DMS79 (cell line): Measurements from ENCODE around the gene HSPBP1.

Experiments used
- DNase-seq: peaks from one replicate; lab custom pipeline; 2025; lab: John Stamatoyannopoulos, UW

The HSPBP1 gene

DNA sequence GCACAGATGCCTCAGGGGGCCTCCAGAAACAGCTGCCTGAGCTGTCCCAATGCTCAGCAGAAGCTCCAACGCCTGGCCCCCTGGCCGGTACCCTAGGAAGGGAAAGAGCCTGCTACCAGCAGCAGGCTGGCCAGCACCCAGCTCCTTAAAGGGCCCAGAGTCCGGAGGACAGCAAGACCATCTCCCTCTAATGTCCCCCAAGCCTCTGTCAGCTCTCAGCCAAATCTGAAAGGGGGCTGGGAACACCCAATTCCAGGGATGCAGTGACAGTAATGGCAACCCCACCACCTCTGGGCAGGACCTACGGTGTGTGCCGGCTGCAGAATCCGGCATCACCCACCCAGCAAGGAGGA lies 25.3 kb downstream of the HSPBP1 start:
- no peak for DNase-seq

DNA sequence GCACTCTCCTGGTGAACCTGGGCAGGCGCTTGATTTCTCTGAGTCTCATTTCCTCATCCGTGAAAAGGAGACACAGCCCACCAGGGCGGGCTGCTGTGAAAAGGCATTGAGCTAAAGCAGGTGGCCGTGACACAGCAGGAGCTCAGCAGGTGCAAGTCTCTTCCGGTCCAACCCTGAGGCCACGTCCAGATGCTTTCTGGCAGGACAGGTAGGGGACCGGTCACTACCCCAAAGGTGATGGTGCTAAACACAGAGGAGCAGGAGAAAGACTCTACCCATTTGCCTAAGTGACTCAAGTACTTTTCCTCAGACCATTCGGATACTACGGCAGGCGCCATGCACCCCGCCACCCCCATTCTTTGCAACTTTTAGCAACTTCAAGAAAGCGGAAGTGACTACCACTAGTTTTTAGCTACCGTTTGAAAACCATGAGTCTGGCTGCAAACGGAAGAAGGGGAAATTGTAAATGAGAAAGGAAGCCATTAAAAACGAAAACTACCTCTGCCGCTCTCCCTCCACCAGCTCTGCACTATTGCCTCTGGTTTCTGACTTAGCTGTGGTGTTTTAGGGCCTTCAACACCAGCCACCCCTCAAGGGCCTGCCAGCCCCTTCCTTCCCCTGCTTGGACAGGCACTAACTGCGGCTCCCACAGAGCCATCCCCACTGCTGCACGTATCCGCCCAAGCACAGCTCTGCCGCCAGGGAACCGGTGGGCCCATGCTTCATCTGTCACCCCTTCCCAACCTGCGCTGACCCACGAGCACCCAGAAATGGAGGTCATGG lies 25.9 kb downstream of the HSPBP1 start:
- peak; percentile 38 for DNase-seq

GRCh38 chr19:55252760-55253663 lies 26.9 kb downstream of the HSPBP1 start:
- no peak for DNase-seq

DNA sequence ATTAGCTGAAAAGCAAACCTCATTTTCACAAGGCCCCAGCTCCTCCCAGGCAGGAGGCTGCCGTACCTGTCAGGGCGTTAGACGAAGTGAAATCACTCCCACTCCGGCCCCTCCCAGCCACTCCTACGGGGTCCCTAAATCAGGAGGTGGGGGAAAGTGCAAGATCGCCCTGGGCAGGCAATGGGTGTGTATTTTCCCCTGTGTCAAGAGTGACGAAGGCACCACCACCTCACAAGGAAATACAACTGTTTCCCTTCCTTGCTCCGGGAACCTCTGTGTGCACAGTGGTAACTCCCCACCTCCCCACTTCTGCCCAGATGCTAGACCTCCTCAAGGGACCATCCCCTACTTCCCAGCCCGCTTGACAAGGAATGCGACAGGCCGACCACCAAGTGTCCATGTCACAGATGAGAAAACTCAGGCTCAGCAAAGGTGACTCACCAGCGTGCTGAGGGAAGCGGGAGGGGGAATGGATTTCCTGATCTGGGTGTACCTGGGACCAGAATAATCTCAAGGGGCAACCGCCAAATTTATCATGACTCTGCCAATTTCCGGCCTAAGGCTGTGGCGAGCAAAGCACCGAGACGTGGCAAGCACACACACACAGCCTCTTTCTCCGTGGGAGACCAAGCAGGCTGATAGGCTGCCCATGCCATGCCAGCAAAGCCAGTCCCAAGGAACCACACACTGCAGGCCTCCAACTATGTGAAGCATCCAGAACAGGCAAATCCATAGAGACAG lies 28.4 kb downstream of the HSPBP1 start:
- DNase-seq = no peak

GRCh38 chr19:55250262-55251036 lies 29.5 kb downstream of the HSPBP1 start:
- DNase-seq = no peak

- no peak for DNase-seq
Observed at GRCh38 chr19:55249841-55250240, 30.1 kb downstream of the HSPBP1 start.

- no peak for DNase-seq
Observed at GRCh38 chr19:55248704-55249103, 31.2 kb downstream of the HSPBP1 start.

GRCh38 chr19:55248166-55248675 lies 31.7 kb downstream of the HSPBP1 start:
- no peak for DNase-seq

- DNase-seq = no peak
Observed at GRCh38 chr19:55247621-55248099, 32.2 kb downstream of the HSPBP1 start.

- no peak for DNase-seq
Observed at GRCh38 chr19:55246462-55247451, 33.2 kb downstream of the HSPBP1 start.

DNA sequence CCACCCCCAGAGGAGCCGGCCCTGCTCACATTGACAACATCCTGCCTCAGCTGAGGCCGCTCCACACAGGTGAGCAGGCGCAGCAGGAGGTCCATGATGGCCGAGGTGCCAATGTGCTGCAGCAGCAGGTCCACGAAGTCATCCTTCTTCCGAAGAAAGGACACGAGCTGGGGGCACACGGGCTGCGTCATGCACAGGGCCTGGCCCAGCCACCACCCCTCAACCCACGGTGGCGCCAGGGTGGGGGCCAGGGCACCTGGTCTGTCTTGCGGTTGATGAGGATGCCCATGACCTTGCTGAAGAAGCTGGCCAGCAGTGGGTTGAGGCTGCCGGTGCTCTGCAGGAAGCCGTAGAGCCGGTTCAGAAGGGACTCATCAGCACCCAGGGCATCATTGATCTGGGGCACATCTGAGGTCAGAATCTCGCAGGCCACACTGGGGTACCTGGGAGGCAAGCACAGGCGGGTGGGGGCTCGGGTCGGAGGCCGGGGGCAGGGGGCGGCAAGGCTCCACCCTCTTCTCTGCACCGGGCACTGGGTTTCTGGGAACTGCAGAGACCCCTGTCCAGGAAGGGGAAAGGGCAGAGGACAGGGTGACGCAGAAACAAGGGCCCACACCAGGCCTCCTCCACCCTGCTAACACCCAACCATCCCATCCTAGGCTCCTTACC lies 34.5 kb downstream of the HSPBP1 start:
- DNase-seq = no peak

GRCh38 chr19:55244004-55244680 lies 35.8 kb downstream of the HSPBP1 start:
- no peak for DNase-seq

- no peak for DNase-seq
Observed at GRCh38 chr19:55242517-55242916, 37.4 kb downstream of the HSPBP1 start.

DNA sequence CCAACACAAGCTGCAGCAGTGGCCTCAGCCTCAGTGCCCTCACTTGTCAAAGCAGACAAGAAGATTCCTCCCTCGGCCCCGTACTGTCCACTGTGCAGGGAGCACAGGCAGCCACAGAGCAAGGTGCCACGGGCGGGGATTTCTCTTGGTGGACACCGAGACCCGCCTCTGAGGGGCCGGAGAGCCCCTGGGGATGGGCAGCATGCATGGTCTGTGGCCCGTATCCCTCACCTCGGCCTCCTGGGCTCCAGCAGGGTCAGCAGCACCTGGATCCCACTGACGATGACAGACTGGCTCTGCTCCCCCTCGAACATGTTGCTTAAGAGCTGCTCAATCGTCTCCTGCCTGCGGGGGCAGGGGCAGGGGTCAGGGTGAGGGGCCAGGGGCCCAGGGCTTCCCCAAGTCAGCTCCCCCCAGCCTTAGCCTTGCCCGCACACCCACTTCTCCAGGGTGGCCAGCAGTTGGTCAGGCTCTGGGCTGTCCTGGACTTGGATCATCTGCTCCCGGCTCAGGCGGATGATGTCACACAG lies 37.9 kb downstream of the HSPBP1 start:
- DNase-seq = no peak

- DNase-seq = no peak
Observed at GRCh38 chr19:55241143-55241934, 38.6 kb downstream of the HSPBP1 start.

DNA sequence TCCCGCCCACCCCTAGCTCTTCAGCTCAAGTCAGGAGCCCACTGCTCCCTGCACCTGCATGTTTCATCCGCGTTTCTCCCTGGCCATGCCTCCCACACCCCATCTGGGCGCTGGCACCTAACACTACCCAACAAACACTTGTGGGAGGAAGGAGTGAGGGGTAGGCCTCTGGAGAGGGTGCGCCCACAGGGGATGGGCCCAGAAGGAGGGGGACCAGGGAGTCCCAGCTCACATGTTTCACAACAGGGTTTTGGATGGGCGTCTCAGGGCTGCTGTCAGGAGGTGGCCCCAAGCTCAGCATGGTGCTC lies 39.2 kb downstream of the HSPBP1 start:
- DNase-seq = no peak

DNA sequence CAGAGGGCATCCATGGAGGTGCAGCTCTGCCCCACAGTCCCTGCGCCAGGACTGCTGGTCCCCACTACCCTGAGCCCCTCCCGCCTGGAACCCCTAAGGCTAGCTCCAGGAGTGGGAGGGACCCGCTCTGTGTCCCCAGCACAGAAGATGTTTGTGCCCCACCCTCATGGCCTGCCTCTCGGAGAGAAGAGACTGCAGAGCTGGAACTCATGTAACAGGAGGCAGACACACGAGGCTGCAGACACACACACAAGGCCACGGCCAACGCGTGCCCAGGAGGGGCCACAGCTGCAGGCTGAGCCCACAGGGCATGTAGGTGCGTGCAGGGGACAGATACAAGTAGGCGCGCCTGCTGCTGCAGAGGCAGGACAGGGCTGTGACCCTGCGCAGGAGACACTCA lies 40.9 kb downstream of the HSPBP1 start:
- DNase-seq = no peak

GRCh38 chr19:55238030-55238429 lies 41.9 kb downstream of the HSPBP1 start:
- DNase-seq = no peak
